Neuronal stem cell (in vitro differentiated cells): ENCODE data around the gene MAST4. TPM values are rescaled to one million over a fixed set of nuclear protein-coding genes. Genes with fewer than 3 reads are reported as not detected.

Source experiments
- DNase-seq: peaks from one replicate; pipeline ENCODE4 v3.0.0-alpha.2; 2013; ENCODE audit warnings: low spot score
- H2AFZ ChIP-seq: one replicate; pipeline ENCODE4 v1.6.1; 2013; ENCODE audit warnings: mild to moderate bottlenecking, low read length, inconsistent platforms
- H2AK5ac ChIP-seq: 2 replicates; pipeline ENCODE4 v1.6.1; 2013; ENCODE audit warnings: low read depth, mild to moderate bottlenecking, inconsistent platforms, low read length, moderate library complexity, mixed read lengths
- H2BK120ac ChIP-seq: 2 replicates; pipeline ENCODE4 v1.6.1; 2013; ENCODE audit warnings: low read depth, mild to moderate bottlenecking, inconsistent platforms, low read length, moderate library complexity, mixed read lengths
- H2BK12ac ChIP-seq: one replicate; pipeline ENCODE4 v1.6.1; 2013; ENCODE audit warnings: low read length, inconsistent platforms
- H2BK15ac ChIP-seq: 2 replicates; pipeline ENCODE4 v1.6.1; 2013; ENCODE audit warnings: mild to moderate bottlenecking, low read length, inconsistent platforms, mixed read lengths
- H2BK5ac ChIP-seq: one replicate; pipeline ENCODE4 v1.6.1; 2013; ENCODE audit warnings: inconsistent platforms, mild to moderate bottlenecking, low read length, moderate library complexity
- H3K14ac ChIP-seq: one replicate; pipeline ENCODE4 v1.6.1; 2013; ENCODE audit warnings: low read length, inconsistent platforms
- H3K18ac ChIP-seq: 2 replicates; pipeline ENCODE4 v1.6.1; 2013; ENCODE audit warnings: low read length, inconsistent platforms
- H3K23ac ChIP-seq: 2 replicates; pipeline ENCODE4 v1.6.1; 2013; ENCODE audit warnings: low read depth, mild to moderate bottlenecking, mixed read lengths, low read length, inconsistent platforms; ENCODE audit not compliant: poor library complexity
- H3K27ac ChIP-seq: replicated peaks from 3 replicates; pipeline ENCODE4 v1.5.1; 2013; ENCODE audit warnings: low read length, inconsistent platforms
- H3K27me3 ChIP-seq, 3 experiments: 2 replicates each; pipeline ENCODE4 v1.6.1; 2013; ENCODE audit warnings: low read length in 3 of 3, mild to moderate bottlenecking in 2 of 3, inconsistent platforms in 1 of 3, low read depth in 1 of 3, mixed read lengths in 1 of 3, moderate library complexity in 1 of 3; ENCODE audit not compliant: control insufficient read depth in 3 of 3, insufficient read depth in 3 of 3
- H3K36me3 ChIP-seq, 2 donors: replicated peaks in 1 of 2; 2 replicates each; pipeline ENCODE4 v1.6.1; 2013; ENCODE audit warnings: low read length in 2 of 2; ENCODE audit not compliant: control insufficient read depth in 2 of 2, insufficient read depth in 2 of 2
- H3K4ac ChIP-seq: 2 replicates; pipeline ENCODE4 v1.6.1; 2013; ENCODE audit warnings: inconsistent platforms, mild to moderate bottlenecking, low read length, moderate library complexity
- H3K4me1 ChIP-seq, 2 donors: 1 replicate in 1 of 2; 2 replicates in 1 of 2; pipeline ENCODE4 v1.6.1; 2013; ENCODE audit warnings: low read length in 2 of 2, low read depth in 1 of 2; ENCODE audit not compliant: control insufficient read depth in 2 of 2, insufficient read depth in 1 of 2
- H3K4me2 ChIP-seq: one replicate; pipeline ENCODE4 v1.6.1; 2013; ENCODE audit warnings: mild to moderate bottlenecking, low read length, inconsistent platforms; ENCODE audit not compliant: insufficient read depth, poor library complexity, severe bottlenecking
- H3K4me3 ChIP-seq, 2 donors: 2 replicates each; pipeline ENCODE4 v1.5.1; 2013; ENCODE audit warnings: low read length in 2 of 2, mild to moderate bottlenecking in 2 of 2, inconsistent platforms in 1 of 2, moderate library complexity in 1 of 2
- H3K79me1 ChIP-seq: one replicate; pipeline ENCODE4 v1.6.1; 2013; ENCODE audit warnings: low read depth, mild to moderate bottlenecking, inconsistent platforms, low read length, moderate library complexity
- H3K9ac ChIP-seq: one replicate; pipeline ENCODE4 v1.6.1; 2013; ENCODE audit warnings: mild to moderate bottlenecking, low read depth, low read length, inconsistent platforms; ENCODE audit not compliant: poor library complexity
- H3K9me3 ChIP-seq, 2 donors: replicated peaks in 1 of 2; 2 replicates each; pipeline versions ENCODE3 to v1.6.1; 2013; ENCODE audit warnings: low read length in 2 of 2, mild to moderate bottlenecking in 2 of 2, inconsistent platforms in 1 of 2, low read depth in 1 of 2, mixed read lengths in 1 of 2, moderate library complexity in 1 of 2; ENCODE audit not compliant: control insufficient read depth in 2 of 2, insufficient read depth in 1 of 2
- H4K8ac ChIP-seq: one replicate; pipeline ENCODE4 v1.6.1; 2013; ENCODE audit warnings: low read depth, mild to moderate bottlenecking, inconsistent platforms, low read length, moderate library complexity
- H4K91ac ChIP-seq: one replicate; pipeline ENCODE4 v1.6.1; 2013; ENCODE audit warnings: low read length, low read depth, mild to moderate bottlenecking, inconsistent platforms; ENCODE audit not compliant: poor library complexity
- WGBS, 2 donors: extraction: QIAGEN DNeasy Blood & Tissue Kit; methylation state at CpG; one replicate each; pipeline ENCODE4 v1.1.7; 2013; ENCODE audit warnings: missing lambda C conversion rate in 2 of 2, mixed read lengths in 1 of 2; ENCODE audit not compliant: insufficient read length in 2 of 2, insufficient replicate concordance in 1 of 2; ENCODE audit errors: extremely low coverage in 2 of 2; 5-methylcytosine and 5-hydroxymethylcytosine counted together
- polyA plus RNA-seq, 2 experiments: library from polyadenylated mRNA; stranded (reverse); fragments of 200-250 nt; gene quantifications; one replicate each; pipeline ENCODE4 v1.2.3, GENCODE V29; 2013

MAST4 gene
- 1.5 TPM for polyA plus RNA-seq (2013, experiment 1 of 2)
- polyA plus RNA-seq (2013, experiment 2 of 2) = 1.4 TPM

GRCh38 chr5:66595756-66596635 is at the start of gene MAST4:
Gene MAST4, plus strand, starts transcription at chr5:66596393. Its CDS starts 263 bp downstream, at chr5:66596656.
- Histone ChIP-seq H3K27ac (no peak within 1 kb of the TSS), H3K79me1 (no peaks in the 10 kb centered on the region), H3K9ac (peak within 1 kb of the TSS; percentile 77), H2BK5ac (peak within 1 kb of the TSS; percentile 63), H3K9me3 (peaks cover 0 to 2% of the 10 kb centered on the region in 2 donors), H2AFZ (peak within 1 kb of the TSS; percentile 97), H3K4me3 (peak within 1 kb of the TSS; percentile 58 to 92), H3K27me3 (peaks cover 0 to 53% (median 20%) of the 10 kb centered on the region in 3 experiments), H3K14ac (no peak within 1 kb of the TSS), H2BK12ac (no peak within 1 kb of the TSS), H4K8ac (no peak within 1 kb of the TSS), H3K4me1 (peaks cover 1 to 5% of the 10 kb centered on the region in 2 donors), H3K23ac (no peak within 1 kb of the TSS), H3K18ac (peak within 1 kb of the TSS; percentile 88), H2AK5ac (no peak within 1 kb of the TSS), H3K36me3 (no peaks in the 10 kb centered on the region), H4K91ac (no peak within 1 kb of the TSS), H2BK120ac (no peak within 1 kb of the TSS), H3K4me2 (peak within 1 kb of the TSS; percentile 94), H2BK15ac (no peak within 1 kb of the TSS), H3K4ac (no peak within 1 kb of the TSS)
- no CpG with 5 or more reads among the region's 74 CpGs for WGBS, 2 donors
- DNase-seq = peak; percentile 93

- DNase-seq = no peak
- Histone ChIP-seq H3K23ac (no peak overlapping the region), H3K18ac (no peak overlapping the region), H3K9ac (no peak overlapping the region), H3K79me1 (no peaks in the 10 kb centered on the region), H4K8ac (no peak overlapping the region), H2BK5ac (no peak overlapping the region), H2BK12ac (no peak overlapping the region), H4K91ac (no peak overlapping the region), H3K27ac (no peak overlapping the region), H2AFZ (no peak overlapping the region), H3K9me3 (peaks cover 0 to 2% of the 10 kb centered on the region in 2 donors), H3K14ac (no peak overlapping the region), H3K4me1 (no peaks in the 10 kb centered on the region), H2BK15ac (no peak overlapping the region), H3K4me3 (no peak overlapping the region), H3K4me2 (no peak overlapping the region), H3K36me3 (no peaks in the 10 kb centered on the region), H2BK120ac (no peak overlapping the region), H3K4ac (no peak overlapping the region), H2AK5ac (no peak overlapping the region), H3K27me3 (no peaks in the 10 kb centered on the region)
These were observed 49.7 kb upstream of the MAST4 start for GRCh38 chr5:66546541-66546940.

DNA sequence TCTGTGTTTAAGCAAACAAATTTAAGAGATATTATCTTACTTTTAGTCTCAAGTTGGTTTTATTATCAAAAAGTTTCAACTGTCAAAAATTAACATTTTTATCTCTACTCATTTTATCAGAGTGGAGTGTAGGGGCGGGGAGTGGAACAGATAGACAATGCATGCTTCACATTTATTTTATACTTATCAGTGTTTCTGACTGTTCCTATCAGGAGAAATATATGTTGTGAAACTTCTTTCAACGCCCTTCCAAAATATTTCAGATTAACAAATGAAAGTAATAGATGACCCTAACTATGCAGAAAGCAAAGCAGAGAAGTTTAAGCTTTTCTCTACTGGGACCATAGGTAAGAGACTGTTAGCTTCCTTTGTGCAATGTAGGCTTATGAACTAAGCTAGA is 44.9 kb upstream of the MAST4 start:
- Histone ChIP-seq H3K9ac (no peak overlapping the region), H3K36me3 (no peaks in the 10 kb centered on the region), H3K4ac (no peak overlapping the region), H3K4me1 (no peaks in the 10 kb centered on the region), H2BK12ac (no peak overlapping the region), H3K14ac (no peak overlapping the region), H2AFZ (no peak overlapping the region), H3K27me3 (no peaks in the 10 kb centered on the region), H2BK120ac (no peak overlapping the region), H2AK5ac (no peak overlapping the region), H2BK5ac (no peak overlapping the region), H3K79me1 (no peaks in the 10 kb centered on the region), H4K8ac (no peak overlapping the region), H3K27ac (no peak overlapping the region), H3K4me3 (no peak overlapping the region), H3K18ac (no peak overlapping the region), H4K91ac (no peak overlapping the region), H3K23ac (no peak overlapping the region), H3K4me2 (no peak overlapping the region), H3K9me3 (peaks cover 0 to 2% of the 10 kb centered on the region in 2 donors), H2BK15ac (no peak overlapping the region)
- WGBS, 2 donors = no CpG with 5 or more reads among the region's 2 CpGs
- DNase-seq = no peak

- H3K9me3 ChIP-seq = peaks cover 0 to 2% of the 10 kb centered on the region in 2 donors
- no peak overlapping the region for H4K8ac ChIP-seq
- H2AK5ac ChIP-seq = no peak overlapping the region
- no peaks in the 10 kb centered on the region for H3K36me3 ChIP-seq
- H3K4ac ChIP-seq = no peak overlapping the region
- no peak overlapping the region for H3K14ac ChIP-seq
- H3K4me1 ChIP-seq = no peaks in the 10 kb centered on the region
- no peak overlapping the region for H2BK120ac ChIP-seq
- H3K79me1 ChIP-seq = no peaks in the 10 kb centered on the region
- H3K9ac ChIP-seq = no peak overlapping the region
- no peak overlapping the region for H3K4me2 ChIP-seq
- WGBS, 2 donors = no CpG with 5 or more reads among the region's 1 CpG
- H2BK15ac ChIP-seq = no peak overlapping the region
- H3K4me3 ChIP-seq = no peak overlapping the region
- no peak overlapping the region for H3K18ac ChIP-seq
- H3K23ac ChIP-seq = no peak overlapping the region
- H3K27me3 ChIP-seq = no peaks in the 10 kb centered on the region
- DNase-seq = no peak
- no peak overlapping the region for H2AFZ ChIP-seq
- no peak overlapping the region for H4K91ac ChIP-seq
- no peak overlapping the region for H2BK12ac ChIP-seq
- H3K27ac ChIP-seq = no peak overlapping the region
- no peak overlapping the region for H2BK5ac ChIP-seq
These were observed 44.2 kb upstream of the MAST4 start for GRCh38 chr5:66551945-66552344.
